Esophagus muscularis mucosa (tissue), 4 donors: ENCODE measurements around the gene LSMEM2. TPM values are rescaled to one million over a fixed set of nuclear protein-coding genes. Genes with fewer than 3 reads are reported as not detected.

ENCODE experiments used
- DNase-seq: peaks from one replicate; pipeline ENCODE4 v3.0.0-alpha.2; 2017; ENCODE audit errors: extremely low spot score
- H3K27ac ChIP-seq, 4 donors: fragments of 200-600 bp; sonication (generic); replicated peaks in 1 of 4; 1 replicate in 3 of 4; 2 replicates in 1 of 4; pipeline ENCODE4 v1.5.1; 2016 to 2019; ENCODE audit warnings: mild to moderate bottlenecking in 1 of 4
- H3K27me3 ChIP-seq, 4 donors: fragments of 200-600 bp; sonication (generic); one replicate each; pipeline versions ENCODE4 v1.5.1 to v1.6.0; 2016 to 2019
- H3K36me3 ChIP-seq, 4 donors: fragments of 200-600 bp; sonication (generic); one replicate each; pipeline ENCODE4 v1.5.1; 2016 to 2019
- H3K4me1 ChIP-seq, 4 donors: fragments of 200-600 bp; sonication (generic); one replicate each; pipeline ENCODE4 v1.5.1; 2016 to 2019
- H3K4me3 ChIP-seq, 4 donors: fragments of 200-600 bp; sonication (generic); 1 replicate in 2 of 4; 2 replicates in 2 of 4; pipeline ENCODE4 v1.5.1; 2016 to 2019; ENCODE audit warnings: mild to moderate bottlenecking in 4 of 4, moderate library complexity in 1 of 4
- H3K9me3 ChIP-seq, 4 donors: fragments of 200-600 bp; sonication (generic); 1 replicate in 3 of 4; 2 replicates in 1 of 4; pipeline ENCODE4 v1.5.1; 2016 to 2019
- EP300 ChIP-seq: sonication (generic); formaldehyde crosslinking; IDR thresholded peaks from one replicate; pipeline ENCODE4 v1.6.1; 2017; ENCODE audit warnings: antibody characterized with exemption
- POLR2A ChIP-seq: fragments of 450-650 bp; IDR thresholded peaks from one replicate; pipeline ENCODE4 v1.6.1; 2017; ENCODE audit warnings: antibody characterized with exemption, moderate library complexity, mild to moderate bottlenecking, low read depth
- POLR2AphosphoS5 ChIP-seq, 2 donors: sonication (generic); formaldehyde crosslinking; IDR thresholded peaks; one replicate each; pipeline ENCODE4 v1.6.1; 2017; ENCODE audit warnings: antibody characterized with exemption in 2 of 2
- WGBS: methylation state at CpG from one replicate; pipeline ENCODE4 v1.1.5; 2018; 5-methylcytosine and 5-hydroxymethylcytosine counted together
- intact Hi-C: fragments of 100-400 bp; cut with DNase I; formaldehyde crosslinking; loops from one replicate; pipeline ENCODE4 v1.15.1; 2023
- total RNA-seq, 4 donors: library from RNA; depleted of rRNA; stranded (reverse); fragments of >200 nt; gene quantifications; one replicate each; pipeline versions ENCODE4 v1.1.0 to v1.2.1, GENCODE V29; 2016
- TF ChIP-seq, protein P1 (sequence below), 3 experiments: fragments of 200-600 bp in 2 of 3; fragments of 450-650 bp in 1 of 3; sonication (generic) in 2 of 3; IDR thresholded peaks; one replicate each; pipeline ENCODE4 v1.5.1; 2017 to 2019; ENCODE audit warnings: antibody characterized with exemption in 3 of 3, mild to moderate bottlenecking in 2 of 3, moderate library complexity in 1 of 3

LSMEM2 gene
- total RNA-seq, 4 donors from 2014 or later = not detected

DNA sequence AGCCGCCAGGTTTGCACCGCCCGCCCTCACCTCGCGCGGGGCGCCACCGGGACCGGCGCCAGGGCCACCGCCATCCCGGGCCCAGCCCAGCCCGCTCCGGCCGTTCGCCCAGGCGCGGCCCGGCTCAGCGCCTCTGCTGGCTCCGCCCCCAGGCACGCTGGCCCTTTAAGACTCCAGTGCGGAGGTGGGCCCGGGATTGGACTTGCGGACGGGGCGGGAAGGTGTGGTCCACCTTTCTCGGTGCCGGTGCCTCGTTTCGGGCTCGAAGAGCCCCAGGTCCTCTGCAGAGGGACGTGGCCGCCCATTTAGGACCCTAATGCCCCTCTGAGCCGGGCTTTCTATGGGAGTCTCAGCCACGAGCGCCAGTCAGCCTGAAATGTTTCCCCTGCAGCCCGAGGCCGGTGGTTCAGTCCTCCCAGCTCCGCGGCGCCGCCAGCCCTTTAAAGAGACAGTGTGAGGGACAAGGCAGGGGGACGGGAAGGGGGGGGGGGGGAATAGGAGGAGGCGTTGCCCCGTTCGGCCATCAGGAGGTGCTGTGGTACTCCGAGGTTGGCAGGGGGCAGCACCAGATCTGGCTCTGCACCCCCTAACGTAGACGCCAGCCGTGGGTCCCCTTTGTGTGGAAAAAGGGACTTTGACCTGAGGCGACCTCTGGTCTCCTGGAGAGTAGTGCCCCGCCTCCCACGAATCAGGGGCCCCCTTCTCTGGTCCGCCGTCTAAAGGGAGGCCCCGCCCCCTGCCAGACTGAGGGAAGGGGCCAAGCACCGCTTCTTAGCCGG, 42.6 kb downstream of the LSMEM2 start:
- Histone ChIP-seq H3K4me3 (peak overlapping the region; percentile 72 to 88 (median 84)), H3K27me3 (no peaks in the 10 kb centered on the region), H3K4me1 (peaks cover 56 to 91% (median 84%) of the 10 kb centered on the region in 4 donors), H3K27ac (peak overlapping the region; percentile 93 to 95 (median 93)), H3K9me3 (no peaks in the 10 kb centered on the region), H3K36me3 (peaks cover 10 to 59% (median 52%) of the 10 kb centered on the region in 4 donors)
- 10% methylated on average over 7 of the region's 59 CpGs for WGBS
- intact Hi-C loops = no loop called here
- DNase-seq = peak; percentile 97
- peak in 1 of 2 donors; percentile 58 for TF ChIP-seq POLR2AphosphoS5 (IDR thresholded peaks at IDR 0.05)
- no peak for TF ChIP-seq POLR2A
- TF ChIP-seq, protein P1, sequence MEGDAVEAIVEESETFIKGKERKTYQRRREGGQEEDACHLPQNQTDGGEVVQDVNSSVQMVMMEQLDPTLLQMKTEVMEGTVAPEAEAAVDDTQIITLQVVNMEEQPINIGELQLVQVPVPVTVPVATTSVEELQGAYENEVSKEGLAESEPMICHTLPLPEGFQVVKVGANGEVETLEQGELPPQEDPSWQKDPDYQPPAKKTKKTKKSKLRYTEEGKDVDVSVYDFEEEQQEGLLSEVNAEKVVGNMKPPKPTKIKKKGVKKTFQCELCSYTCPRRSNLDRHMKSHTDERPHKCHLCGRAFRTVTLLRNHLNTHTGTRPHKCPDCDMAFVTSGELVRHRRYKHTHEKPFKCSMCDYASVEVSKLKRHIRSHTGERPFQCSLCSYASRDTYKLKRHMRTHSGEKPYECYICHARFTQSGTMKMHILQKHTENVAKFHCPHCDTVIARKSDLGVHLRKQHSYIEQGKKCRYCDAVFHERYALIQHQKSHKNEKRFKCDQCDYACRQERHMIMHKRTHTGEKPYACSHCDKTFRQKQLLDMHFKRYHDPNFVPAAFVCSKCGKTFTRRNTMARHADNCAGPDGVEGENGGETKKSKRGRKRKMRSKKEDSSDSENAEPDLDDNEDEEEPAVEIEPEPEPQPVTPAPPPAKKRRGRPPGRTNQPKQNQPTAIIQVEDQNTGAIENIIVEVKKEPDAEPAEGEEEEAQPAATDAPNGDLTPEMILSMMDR (IDR thresholded peaks at IDR 0.05) = peak; percentile 40 to 64 (median 48)
- TF ChIP-seq EP300 = no peak

- 28% methylated on average over 6 of the region's 14 CpGs for WGBS
- H3K27ac ChIP-seq = peak overlapping the region; percentile 93 to 95 (median 93)
- H3K4me3 ChIP-seq = peak overlapping the region; percentile 72 to 88 (median 84)
- no peak for TF ChIP-seq POLR2A
- TF ChIP-seq EP300 = no peak
- TF ChIP-seq POLR2AphosphoS5 (IDR thresholded peaks at IDR 0.05) = no peak
- TF ChIP-seq, protein P1 (IDR thresholded peaks at IDR 0.05) = no peak
- H3K4me1 ChIP-seq = peaks cover 55 to 91% (median 84%) of the 10 kb centered on the region in 4 donors
- no peak for DNase-seq
- intact Hi-C loops = no loop called here
- H3K9me3 ChIP-seq = no peaks in the 10 kb centered on the region
- peaks cover 10 to 56% (median 51%) of the 10 kb centered on the region in 4 donors for H3K36me3 ChIP-seq
- H3K27me3 ChIP-seq = no peaks in the 10 kb centered on the region
Measured at GRCh38 chr3:50322115-50322385, 43.2 kb downstream of the LSMEM2 start.

DNA sequence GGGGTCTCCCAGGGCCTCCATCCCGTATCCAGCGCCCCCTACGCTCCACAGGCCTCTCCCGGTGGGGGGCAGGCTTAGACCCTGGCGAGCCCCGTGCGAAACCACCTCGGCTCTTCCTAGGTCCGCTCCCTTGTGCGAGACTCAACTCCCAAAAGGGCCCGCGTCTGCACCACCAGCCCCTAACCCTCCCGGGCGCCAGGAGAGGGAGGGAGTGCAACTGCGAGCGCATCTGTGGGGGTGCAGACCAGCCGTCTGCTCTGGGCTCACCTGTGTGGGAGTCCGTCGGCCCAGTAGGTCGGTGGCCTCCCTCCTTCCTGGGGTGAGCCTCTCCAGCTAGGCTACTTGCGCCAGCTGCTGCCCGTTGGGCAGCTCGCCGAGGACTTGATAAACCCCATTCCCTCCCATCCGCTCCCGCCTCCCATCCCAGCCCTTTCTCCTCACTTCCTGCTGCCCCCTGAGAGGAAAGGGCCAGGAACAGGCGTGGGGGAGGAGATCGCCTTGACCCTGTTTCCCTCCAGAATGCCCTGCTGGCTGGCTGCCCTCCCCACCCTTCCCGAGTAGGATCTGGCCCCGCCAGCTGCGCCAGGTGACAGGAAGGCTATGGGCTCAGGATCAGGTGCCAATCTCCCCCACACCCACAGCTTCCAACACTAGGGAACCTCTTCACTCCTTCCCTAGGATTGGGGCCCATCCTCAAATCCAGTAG, 43.7 kb downstream of the LSMEM2 start, which contains the start of gene HYAL2:
TSS of gene HYAL2 (minus strand) at position 360 of the 706 bp plus-strand sequence. CDS start 2,256 bp downstream, outside the sequence.
- peaks cover 55 to 91% (median 85%) of the 10 kb centered on the region in 4 donors for H3K4me1 ChIP-seq
- intact Hi-C loops = no loop called here
- WGBS = 48% methylated on average over 19 of the region's 31 CpGs

DNA sequence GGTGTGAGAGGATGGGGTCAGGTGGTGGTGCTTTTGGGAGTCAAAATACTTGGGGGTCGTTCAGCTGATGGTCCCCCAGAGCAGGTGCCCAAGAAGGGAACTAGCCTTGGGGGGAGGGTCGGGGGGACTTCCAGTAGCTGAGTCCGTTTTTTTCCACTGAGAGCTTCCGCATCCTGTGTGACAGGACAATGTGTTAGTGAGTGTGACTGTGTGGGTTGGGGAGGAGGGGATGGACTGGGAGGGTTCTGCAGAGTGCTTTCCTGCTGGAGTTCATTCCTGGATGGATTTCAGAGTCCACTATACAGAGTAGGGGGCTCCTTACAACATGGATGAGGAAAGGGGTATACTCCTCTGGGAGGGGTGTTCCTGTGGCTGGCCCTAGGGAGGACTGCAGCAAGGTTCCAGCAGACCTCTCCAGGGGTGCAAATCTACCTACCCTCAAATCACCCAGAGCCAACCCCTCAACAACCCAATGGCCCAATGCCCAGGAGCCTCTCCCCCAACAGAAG, 44.3 kb downstream of the LSMEM2 start:
- Histone ChIP-seq H3K27me3 (no peaks in the 10 kb centered on the region), H3K9me3 (no peaks in the 10 kb centered on the region), H3K36me3 (peaks cover 10 to 46% (median 40%) of the 10 kb centered on the region in 4 donors), H3K4me3 (peak overlapping the region; percentile 12 to 86 (median 78)), H3K27ac (peak overlapping the region; percentile 93 to 95 (median 93)), H3K4me1 (peaks cover 50 to 88% (median 82%) of the 10 kb centered on the region in 4 donors)
- WGBS = 46% methylated on average over 4 of the region's 4 CpGs
- intact Hi-C loops = no loop called here
- no peak for DNase-seq
- TF ChIP-seq EP300 = no peak

More for the DNA sequence above, 43.7 kb downstream of the LSMEM2 start, which contains the start of gene HYAL2:
- Histone ChIP-seq H3K9me3 (no peaks in the 10 kb centered on the region), H3K27ac (peak within 1 kb of the TSS; percentile 93 to 95 (median 93)), H3K4me3 (peak within 1 kb of the TSS; percentile 72 to 88 (median 84)), H3K27me3 (no peaks in the 10 kb centered on the region), H3K36me3 (peaks cover 10 to 52% (median 46%) of the 10 kb centered on the region in 4 donors)
- TF ChIP-seq EP300 (no peak), POLR2AphosphoS5 (IDR thresholded peaks at IDR 0.05) (peak; percentile 62 to 66)
- TF ChIP-seq, protein P1 (IDR thresholded peaks at IDR 0.05) = no peak
- no peak for DNase-seq
